HepG2 (cell line): ENCODE data around the gene KRT32. TPM values are rescaled to one million over a fixed set of nuclear protein-coding genes. Genes with fewer than 3 reads are reported as not detected.

ENCODE experiments used
- ATAC-seq: fragments of 200-7000 bp; cut with Tn5 transposase; 3 replicates; pipeline ENCODE4 v1.9.1; 2020; ENCODE audit warnings: mild to moderate bottlenecking, moderate library complexity
- BruUV-seq: library from RNA; stranded (reverse); fragments of 400-500 nt; replicated peaks from 2 replicates; lab custom pipeline; 2021; lab: Mats Ljungman, UMichigan
- CTCF ChIA-PET: fragments of 300-600 bp; formaldehyde crosslinking; extraction: SDS; loops from one replicate; lab custom pipeline; 2021; ENCODE audit warnings: low total read pairs, inconsistent platforms, low intra/inter-chr PET ratio; lab: Yijun Ruan, JAX
- POLR2A ChIA-PET: fragments of 350-600 bp; sonication (Branson Sonifier 250); formaldehyde crosslinking; loops from one replicate; lab custom pipeline; 2020; ENCODE audit warnings: antibody characterized with exemption, inconsistent platforms; lab: Yijun Ruan, JAX
- DNase-seq: peaks from one replicate; pipeline ENCODE4 v3.0.0-alpha.2; 2015; ENCODE audit warnings: low spot score
- FAIRE-seq: peaks from 3 replicates; lab custom pipeline; 2011; peaks lifted over from hg19 to GRCh38; lab: Jason Lieb, UNC
- H2AFZ ChIP-seq: one replicate; pipeline ENCODE4 v1.6.1; 2011; ENCODE audit warnings: low read length, inconsistent platforms
- H3K27ac ChIP-seq: fragments of 300-600 bp; 3 replicates; pipeline ENCODE4 v1.8.0; 2011; ENCODE audit warnings: mixed run types, mild to moderate bottlenecking, mixed read lengths, low read length, inconsistent platforms; ENCODE audit not compliant: insufficient read depth; ENCODE audit errors: extremely low read length
- H3K27me3 ChIP-seq, 2 experiments: fragments of 200-600 bp in 1 of 2; 2 replicates in 1 of 2; 3 replicates in 1 of 2; pipeline versions ENCODE4 v1.6.0 to v1.8.0; 2011; ENCODE audit warnings: low read length in 2 of 2, mild to moderate bottlenecking in 2 of 2, moderate library complexity in 2 of 2, inconsistent platforms in 1 of 2; ENCODE audit not compliant: insufficient read depth in 2 of 2, control insufficient read depth in 1 of 2
- H3K36me3 ChIP-seq, 2 experiments: fragments of 200-600 bp in 1 of 2; replicated peaks in 1 of 2; 2 replicates in 1 of 2; 3 replicates in 1 of 2; pipeline versions ENCODE4 v1.5.1 to v1.8.0; 2011; ENCODE audit warnings: low read length in 2 of 2, inconsistent platforms in 1 of 2; ENCODE audit not compliant: insufficient read depth in 2 of 2, control insufficient read depth in 1 of 2
- H3K4me1 ChIP-seq: 2 replicates; pipeline ENCODE4 v1.5.1; 2012; ENCODE audit warnings: low read length, inconsistent platforms; ENCODE audit not compliant: insufficient read depth
- H3K4me2 ChIP-seq: 2 replicates; pipeline ENCODE4 v1.6.0; 2011; ENCODE audit warnings: low read depth, low read length, inconsistent platforms
- H3K4me3 ChIP-seq, 3 experiments: fragments of 200-600 bp in 1 of 3; sonication (generic), shearing (Covaris generic) in 1 of 3; replicated peaks in 1 of 3; 2 replicates each; pipeline ENCODE4 v1.5.1; 2011 to 2016; ENCODE audit warnings: low read length in 3 of 3, inconsistent platforms in 2 of 3, low read depth in 2 of 3, mild to moderate bottlenecking in 2 of 3, control low read depth in 1 of 3, mixed read lengths in 1 of 3; ENCODE audit not compliant: insufficient read depth in 1 of 3
- H3K79me2 ChIP-seq: one replicate; pipeline ENCODE4 v1.6.1; 2011; ENCODE audit warnings: low read length, inconsistent platforms; ENCODE audit not compliant: insufficient read depth
- H3K9ac ChIP-seq: 2 replicates; pipeline ENCODE4 v1.6.0; 2011; ENCODE audit warnings: mild to moderate bottlenecking, low read depth, low read length, inconsistent platforms; ENCODE audit not compliant: insufficient read depth
- H3K9me3 ChIP-seq: 2 replicates; pipeline ENCODE4 v1.5.1; 2012; ENCODE audit warnings: mild to moderate bottlenecking, low read length
- H4K20me1 ChIP-seq: 2 replicates; pipeline ENCODE4 v1.6.0; 2011; ENCODE audit warnings: inconsistent platforms, mild to moderate bottlenecking, low read length, moderate library complexity; ENCODE audit not compliant: insufficient read depth
- ASH2L ChIP-seq: fragments of 300-600, 200-600 bp; sonication (generic); IDR thresholded peaks from 2 replicates; pipeline ENCODE4 v1.7.0; 2017; ENCODE audit warnings: low read depth, mild to moderate bottlenecking, moderate library complexity, mixed read lengths, low read length; ENCODE audit not compliant: insufficient read length
- BCL6 ChIP-seq: IDR thresholded peaks from 2 replicates; pipeline ENCODE4 v1.6.1; 2016; ENCODE audit warnings: missing genetic modification reagents, missing compliant biosample characterization
- GATAD2A ChIP-seq: IDR thresholded peaks from 2 replicates; pipeline ENCODE4 v1.6.1; 2016
- HMG20A ChIP-seq: IDR thresholded peaks from 2 replicates; pipeline ENCODE4 v1.6.1; 2016; ENCODE audit warnings: borderline replicate concordance
- HNF4A ChIP-seq: sonication (generic); formaldehyde crosslinking; IDR thresholded peaks from 2 replicates; pipeline ENCODE4 v1.4.0; 2020; ENCODE audit warnings: missing genetic modification reagents
- JARID2 ChIP-seq: sonication (generic); formaldehyde crosslinking; IDR thresholded peaks from 2 replicates; pipeline ENCODE4 v1.8.1; 2023; ENCODE audit warnings: missing genetic modification reagents, inconsistent platforms; ENCODE audit not compliant: insufficient replicate concordance
- MXI1 ChIP-seq: IDR thresholded peaks from 3 replicates; pipeline ENCODE4 v1.6.1; 2012; ENCODE audit warnings: low read depth, low read length, inconsistent platforms, borderline replicate concordance
- SAP130 ChIP-seq: IDR thresholded peaks from 2 replicates; pipeline ENCODE4 v1.6.1; 2016; ENCODE audit warnings: low read depth
- TEAD3 ChIP-seq: optimal IDR thresholded peaks from 2 replicates; pipeline ENCODE3; 2016; ENCODE audit warnings: borderline replicate concordance
- TRAFD1 ChIP-seq: sonication (generic); formaldehyde crosslinking; IDR thresholded peaks from 2 replicates; pipeline ENCODE4 v1.5.1; 2020; ENCODE audit warnings: missing genetic modification reagents, mild to moderate bottlenecking, borderline replicate concordance
- ZKSCAN8 ChIP-seq: IDR thresholded peaks from 2 replicates; pipeline ENCODE4 v1.6.1; 2016; ENCODE audit warnings: borderline replicate concordance, missing genetic modification reagents, missing compliant biosample characterization
- ZNF24 ChIP-seq: fragments of 450-650 bp; IDR thresholded peaks from 2 replicates; pipeline ENCODE4 v1.6.1; 2017; ENCODE audit warnings: antibody characterized with exemption, mild to moderate bottlenecking
- ZNF644 ChIP-seq: IDR thresholded peaks from 2 replicates; pipeline ENCODE4 v1.6.1; 2016; ENCODE audit warnings: low read depth
- WGBS: methylation state at CpG from one replicate; pipeline ENCODE4 v1.1.6; 2017; ENCODE audit warnings: low lambda C conversion rate; 5-methylcytosine and 5-hydroxymethylcytosine counted together
- in situ Hi-C: cut with HindIII; loops from 2 replicates; pipeline ENCODE4 v1.10.0; 2017; ENCODE audit warnings: low pct_unique_long_range_greater_than_20kb; ENCODE audit not compliant: extremely low pct_ligation_motif_present
- intact Hi-C: fragments of 100-400 bp; cut with micrococcal nuclease; formaldehyde crosslinking; loops from one replicate; pipeline ENCODE4 v1.10.0; 2022; ENCODE audit not compliant: unreplicated experiment
- polyA plus RNA-seq, 8 experiments: library from polyadenylated mRNA; depleted of rRNA in 3 of 8; stranded (reverse) in 7 of 8; unstranded in 1 of 8; fragments of >200 nt; fragmentation: Illumina TruSeq in 4 of 8; extraction: Trizol in 4 of 8; gene quantifications; 2 replicates each; pipeline versions ENCODE4 v1.2.1 to v1.2.3, GENCODE V29; 2011 to 2016; ENCODE audit warnings: low read depth in 4 of 8, missing spikeins in 1 of 8, mixed read lengths in 1 of 8; ENCODE audit not compliant: insufficient read depth in 1 of 8
- total RNA-seq, 5 experiments: library from RNA; depleted of rRNA; stranded (reverse); fragments of >200 nt; fragmentation: Illumina TruSeq; extraction: Trizol; gene quantifications; 2 replicates each; pipeline ENCODE4 v1.2.3, GENCODE V29; 2016; ENCODE audit warnings: low read depth in 1 of 5
- TF ChIP-seq, protein P1 (sequence below): IDR thresholded peaks from 2 replicates; pipeline ENCODE4 v1.4.0; 2020; ENCODE audit warnings: mild to moderate bottlenecking, missing genetic modification reagents

KRT32 gene
- total and polyA plus RNA-seq, 2 of the 13 experiments (the other 11 are each of a cell fraction or from before 2014, with no cell fraction given) = not detected

DNA sequence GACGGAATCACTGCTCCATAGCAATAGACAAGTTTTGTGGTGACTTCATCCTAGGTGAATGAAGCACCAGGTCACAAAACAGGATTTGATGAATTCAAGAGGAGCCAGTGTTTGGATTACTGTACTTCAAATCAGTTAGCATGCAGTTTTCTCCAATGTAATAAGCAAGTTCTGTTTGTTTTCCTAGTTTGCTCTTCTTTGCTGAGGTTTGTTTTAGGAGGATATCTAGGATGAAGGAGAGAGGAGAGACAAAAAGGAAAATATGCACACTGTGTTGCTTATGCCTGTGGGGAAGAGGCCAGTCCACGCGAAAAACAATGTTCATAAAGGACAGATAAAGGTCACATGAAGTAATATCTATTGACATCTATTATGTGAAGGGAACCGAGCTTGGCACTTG is 51.8 kb downstream of the KRT32 start:
- H4K20me1 ChIP-seq = no peaks in the 10 kb centered on the region
- H3K4me1 ChIP-seq = peaks cover 51% of the 10 kb centered on the region
- H3K4me3 ChIP-seq = no peak overlapping the region
- H3K9me3 ChIP-seq = no peaks in the 10 kb centered on the region
- no peak overlapping the region; the same call in 1 of the 2 replicates for H3K4me2 ChIP-seq
- no peak overlapping the region for H2AFZ ChIP-seq
- FAIRE-seq (no peak), ATAC-seq (no peak), DNase-seq (no peak)
- H3K36me3 ChIP-seq = no peaks in the 10 kb centered on the region
- BruUV-seq = no TSS peak
- ChIA-PET POLR2A (interaction anchor here (0.7 to 2.1 kb wide), 5 partner anchors 10 to 513 kb away, joined by 3 to 35 read pairs (median 3); partner anchors contain the start of gene KRT19), CTCF (no interaction called here)
- 22% methylated on average over 4 of the region's 4 CpGs for WGBS
- intact Hi-C loops (loop anchor here (5.0 to 10.0 kb wide), 2 partner anchors 119 to 252 kb away; no protein-coding TSS in a partner anchor), in situ Hi-C loops (no loop called here)
- no peaks in the 10 kb centered on the region for H3K27me3 ChIP-seq
- TF ChIP-seq ASH2L (no peak), ZKSCAN8 (CRISPR knock-in tag) (0 out of 2 replicates have a peak, but pooled peaks have one; percentile 10)
- no peak overlapping the region for H3K9ac ChIP-seq
- no peaks in the 10 kb centered on the region for H3K79me2 ChIP-seq
- H3K27ac ChIP-seq = peak overlapping the region; percentile 82

DNA sequence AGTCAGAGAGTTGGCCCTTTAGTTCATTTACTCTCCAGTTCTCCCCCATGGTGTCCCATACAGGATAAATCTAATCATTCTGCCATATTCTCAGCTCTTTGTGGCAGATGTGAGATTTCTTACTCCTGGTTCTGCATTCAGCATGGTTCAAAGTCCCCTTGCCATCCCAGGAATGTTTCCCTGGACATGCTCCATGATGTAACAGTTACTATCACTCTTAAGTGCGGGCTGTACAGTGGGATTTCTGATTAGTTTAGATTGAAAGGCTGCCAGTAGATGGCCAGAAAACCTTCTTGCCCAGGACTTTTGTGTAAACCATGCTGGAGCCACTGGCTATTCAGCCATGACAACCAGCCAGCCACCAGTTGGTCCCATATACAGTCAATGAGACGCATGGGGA is 53.2 kb downstream of the KRT32 start:
- POLR2A ChIA-PET = interaction anchor here (2.0 kb wide), 1 partner anchor 10 kb away, joined by 10 read pairs; no protein-coding TSS in a partner anchor
- 54% methylated on average over 2 of the region's 2 CpGs for WGBS
- TF ChIP-seq ZNF24 = 0 out of 2 replicates have a peak, but pooled peaks have one; percentile 19
- TF ChIP-seq HMG20A (CRISPR knock-in tag) = 0 out of 2 replicates have a peak, but pooled peaks have one; percentile 29
- peak; percentile 71 for TF ChIP-seq HNF4A (CRISPR knock-in tag)
- TF ChIP-seq TEAD3 (CRISPR knock-in tag) = peak; percentile 82
- TF ChIP-seq, protein P1, sequence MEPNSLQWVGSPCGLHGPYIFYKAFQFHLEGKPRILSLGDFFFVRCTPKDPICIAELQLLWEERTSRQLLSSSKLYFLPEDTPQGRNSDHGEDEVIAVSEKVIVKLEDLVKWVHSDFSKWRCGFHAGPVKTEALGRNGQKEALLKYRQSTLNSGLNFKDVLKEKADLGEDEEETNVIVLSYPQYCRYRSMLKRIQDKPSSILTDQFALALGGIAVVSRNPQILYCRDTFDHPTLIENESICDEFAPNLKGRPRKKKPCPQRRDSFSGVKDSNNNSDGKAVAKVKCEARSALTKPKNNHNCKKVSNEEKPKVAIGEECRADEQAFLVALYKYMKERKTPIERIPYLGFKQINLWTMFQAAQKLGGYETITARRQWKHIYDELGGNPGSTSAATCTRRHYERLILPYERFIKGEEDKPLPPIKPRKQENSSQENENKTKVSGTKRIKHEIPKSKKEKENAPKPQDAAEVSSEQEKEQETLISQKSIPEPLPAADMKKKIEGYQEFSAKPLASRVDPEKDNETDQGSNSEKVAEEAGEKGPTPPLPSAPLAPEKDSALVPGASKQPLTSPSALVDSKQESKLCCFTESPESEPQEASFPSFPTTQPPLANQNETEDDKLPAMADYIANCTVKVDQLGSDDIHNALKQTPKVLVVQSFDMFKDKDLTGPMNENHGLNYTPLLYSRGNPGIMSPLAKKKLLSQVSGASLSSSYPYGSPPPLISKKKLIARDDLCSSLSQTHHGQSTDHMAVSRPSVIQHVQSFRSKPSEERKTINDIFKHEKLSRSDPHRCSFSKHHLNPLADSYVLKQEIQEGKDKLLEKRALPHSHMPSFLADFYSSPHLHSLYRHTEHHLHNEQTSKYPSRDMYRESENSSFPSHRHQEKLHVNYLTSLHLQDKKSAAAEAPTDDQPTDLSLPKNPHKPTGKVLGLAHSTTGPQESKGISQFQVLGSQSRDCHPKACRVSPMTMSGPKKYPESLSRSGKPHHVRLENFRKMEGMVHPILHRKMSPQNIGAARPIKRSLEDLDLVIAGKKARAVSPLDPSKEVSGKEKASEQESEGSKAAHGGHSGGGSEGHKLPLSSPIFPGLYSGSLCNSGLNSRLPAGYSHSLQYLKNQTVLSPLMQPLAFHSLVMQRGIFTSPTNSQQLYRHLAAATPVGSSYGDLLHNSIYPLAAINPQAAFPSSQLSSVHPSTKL (CRISPR knock-in tag) = peak; percentile 61
- no peak for TF ChIP-seq MXI1
- peak; percentile 23; the same call in 1 of the 2 replicates for TF ChIP-seq GATAD2A (CRISPR knock-in tag)
- peak; percentile 77 for TF ChIP-seq ZNF644 (CRISPR knock-in tag)
- TF ChIP-seq SAP130 (CRISPR knock-in tag) = peak; percentile 25; the same call in 1 of the 2 replicates
- TF ChIP-seq TRAFD1 (CRISPR knock-in tag) = no peak
- TF ChIP-seq BCL6 (CRISPR knock-in tag) = peak; percentile 57; the same call in 1 of the 2 replicates
- no peak for TF ChIP-seq JARID2 (CRISPR knock-in tag)

More for the DNA sequence above, 53.2 kb downstream of the KRT32 start:
- Histone ChIP-seq H3K79me2 (no peaks in the 10 kb centered on the region), H3K36me3 (no peaks in the 10 kb centered on the region), H3K9ac (no peak overlapping the region), H4K20me1 (no peaks in the 10 kb centered on the region), H3K27ac (no peak overlapping the region), H3K4me3 (no peak overlapping the region), H3K4me1 (peaks cover 51% of the 10 kb centered on the region), H3K4me2 (no peak overlapping the region), H3K27me3 (no peaks in the 10 kb centered on the region; a peak in 1 of 5 replicates), H2AFZ (no peak overlapping the region), H3K9me3 (no peaks in the 10 kb centered on the region)
- no TSS peak for BruUV-seq
- intact Hi-C loops = loop anchor here (10.0 kb wide), 1 partner anchor 121 kb away; no protein-coding TSS in a partner anchor
- DNase-seq = peak; percentile 56
- FAIRE-seq = no peak
- in situ Hi-C loops = no loop called here
- no peak for ATAC-seq
- CTCF ChIA-PET = no interaction called here
